Caco-2 (cell line): ENCODE results near the gene SYP. TPM values are rescaled to one million over a fixed set of nuclear protein-coding genes. Genes with fewer than 3 reads are reported as not detected.

ENCODE experiments used
- BruUV-seq: library from RNA; stranded (reverse); fragments of 400-500 nt; replicated peaks from 2 replicates; lab custom pipeline; 2021; lab: Mats Ljungman, UMichigan
- CTCF ChIA-PET: fragments of 300-600 bp; sonication (Branson Sonifier 250); formaldehyde crosslinking; loops from one replicate; lab custom pipeline; 2022; ENCODE audit warnings: antibody characterized with exemption; lab: Charles Lee
- POLR2A ChIA-PET: fragments of 300-600 bp; sonication (Branson Sonifier 250); formaldehyde crosslinking; loops from one replicate; lab custom pipeline; 2022; ENCODE audit warnings: antibody characterized with exemption; lab: Charles Lee
- DNase-seq, 2 experiments: peaks; one replicate each; pipeline versions ENCODE4 v3.0.0 to v3.0.0-alpha.2; 2020 to 2022
- H3K27me3 ChIP-seq: replicated peaks from 2 replicates; pipeline ENCODE4 v1.6.0; 2011; ENCODE audit warnings: low read length; ENCODE audit not compliant: control insufficient read depth, insufficient read depth
- H3K36me3 ChIP-seq: 2 replicates; pipeline ENCODE4 v1.5.1; 2011; ENCODE audit warnings: low read length; ENCODE audit not compliant: control insufficient read depth, insufficient read depth
- H3K4me1 ChIP-seq: fragments of 250-450 bp; sonication (Bioruptor Pico); 2 replicates; pipeline ENCODE4 v1.5.1; 2020; ENCODE audit warnings: mild to moderate bottlenecking
- H3K4me3 ChIP-seq: 2 replicates; pipeline ENCODE4 v1.5.1; 2011; ENCODE audit warnings: low read depth, mild to moderate bottlenecking, control low read depth, low read length
- H3K9me3 ChIP-seq: fragments of 250-450 bp; sonication (Bioruptor Pico); 2 replicates; pipeline ENCODE4 v1.5.1; 2020; ENCODE audit warnings: mild to moderate bottlenecking, moderate library complexity
- H3K27ac Mint-ChIP-seq: one replicate; pipeline ENCODE4 v1.8.0; 2022; ENCODE audit warnings: mixed read lengths; ENCODE audit not compliant: unreplicated experiment
- H3K27me3 Mint-ChIP-seq: one replicate; pipeline ENCODE4 v1.8.0; 2022; ENCODE audit warnings: mixed read lengths; ENCODE audit not compliant: insufficient read depth, unreplicated experiment
- H3K36me3 Mint-ChIP-seq: one replicate; pipeline ENCODE4 v1.8.0; 2022; ENCODE audit warnings: mild to moderate bottlenecking, mixed read lengths; ENCODE audit not compliant: insufficient read depth, unreplicated experiment
- H3K4me1 Mint-ChIP-seq: one replicate; pipeline ENCODE4 v1.8.0; 2022; ENCODE audit warnings: low read depth, mixed read lengths; ENCODE audit not compliant: unreplicated experiment
- H3K4me3 Mint-ChIP-seq: one replicate; pipeline ENCODE4 v1.8.0; 2022; ENCODE audit warnings: mild to moderate bottlenecking, moderate library complexity, mixed read lengths; ENCODE audit not compliant: unreplicated experiment
- H3K9me3 Mint-ChIP-seq: one replicate; pipeline ENCODE4 v1.8.0; 2022; ENCODE audit warnings: mixed read lengths; ENCODE audit not compliant: unreplicated experiment
- intact Hi-C: fragments of 100-400 bp; cut with micrococcal nuclease; formaldehyde crosslinking; loops from one replicate; pipeline ENCODE4 v1.10.0; 2022; ENCODE audit not compliant: unreplicated experiment
- total RNA-seq: library from RNA; stranded (reverse); gene quantifications from 2 replicates; pipeline ENCODE4 v1.2.3, GENCODE V29; 2022
- TF ChIP-seq, protein P1 (sequence below), 2 experiments: fragments of 200-600 bp in 1 of 2; IDR thresholded peaks; 1 replicate in 1 of 2; 2 replicates in 1 of 2; pipeline versions ENCODE4 v1.5.1 to v1.8.0; 2011 to 2022; ENCODE audit warnings: antibody characterized with exemption in 1 of 2, control low read depth in 1 of 2, inconsistent platforms in 1 of 2, low read depth in 1 of 2, low read length in 1 of 2, mild to moderate bottlenecking in 1 of 2, moderate library complexity in 1 of 2; ENCODE audit not compliant: insufficient read depth in 1 of 2, severe bottlenecking in 1 of 2, unreplicated experiment in 1 of 2

SYP gene
- total RNA-seq, 1 experiment from 2014 or later = 18.3 TPM

DNA sequence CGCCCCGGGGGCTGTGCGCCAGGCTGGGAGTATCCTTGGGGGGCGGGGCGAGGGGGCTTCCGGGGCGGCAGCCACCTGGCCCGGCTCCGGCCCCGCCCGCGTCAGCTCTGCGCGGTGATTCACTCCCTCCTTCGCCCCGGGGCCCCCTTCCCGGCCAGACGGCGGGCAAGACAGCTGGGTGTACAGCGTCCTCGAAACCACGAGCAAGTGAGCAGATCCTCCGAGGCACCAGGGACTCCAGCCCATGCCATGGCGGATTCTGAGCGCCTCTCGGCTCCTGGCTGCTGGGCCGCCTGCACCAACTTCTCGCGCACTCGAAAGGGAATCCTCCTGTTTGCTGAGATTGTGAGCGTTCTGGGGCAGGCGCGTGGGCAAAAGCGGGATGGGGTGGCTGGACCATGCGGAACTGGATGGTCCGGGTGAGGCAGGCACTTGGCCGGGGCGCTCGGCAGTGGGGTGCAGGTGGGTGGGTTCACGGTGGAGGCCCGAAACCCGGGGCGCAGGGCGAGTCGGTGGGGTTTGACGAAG lies 28.2 kb downstream of the SYP start, which contains the start of gene PLP2:
TSS of gene PLP2 (plus strand) at position 147 of the 528 bp plus-strand sequence. CDS start at position 250, 103 bp downstream.
- CTCF ChIA-PET = interaction anchor here (1.0 to 2.3 kb wide), 2 partner anchors 16 to 19 kb away, joined by 5 to 8 read pairs; no protein-coding TSS in a partner anchor

DNA sequence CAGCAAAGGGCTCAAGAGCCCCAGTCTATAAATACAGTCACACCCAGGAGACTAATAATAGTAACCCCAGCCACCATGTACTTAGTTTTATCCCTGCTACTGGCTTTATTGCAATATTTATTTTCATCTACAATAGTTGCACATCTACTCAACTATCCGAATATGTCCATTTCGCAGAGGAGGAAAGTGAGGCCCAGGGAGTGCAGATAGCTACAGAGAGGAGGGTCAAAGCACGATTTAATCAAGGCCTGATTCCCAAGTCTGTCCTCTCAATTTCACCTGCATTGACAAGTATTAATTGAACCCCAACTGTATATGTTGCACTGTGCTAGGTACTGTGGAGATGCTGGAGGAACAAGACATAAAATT lies 32.3 kb downstream of the SYP start:
- no peaks in the 10 kb centered on the region for H3K4me1 ChIP-seq
- no peaks in the 10 kb centered on the region for H3K27me3 ChIP-seq
- DNase-seq = no peak
- POLR2A ChIA-PET = no interaction called here
- TF ChIP-seq, protein P1, sequence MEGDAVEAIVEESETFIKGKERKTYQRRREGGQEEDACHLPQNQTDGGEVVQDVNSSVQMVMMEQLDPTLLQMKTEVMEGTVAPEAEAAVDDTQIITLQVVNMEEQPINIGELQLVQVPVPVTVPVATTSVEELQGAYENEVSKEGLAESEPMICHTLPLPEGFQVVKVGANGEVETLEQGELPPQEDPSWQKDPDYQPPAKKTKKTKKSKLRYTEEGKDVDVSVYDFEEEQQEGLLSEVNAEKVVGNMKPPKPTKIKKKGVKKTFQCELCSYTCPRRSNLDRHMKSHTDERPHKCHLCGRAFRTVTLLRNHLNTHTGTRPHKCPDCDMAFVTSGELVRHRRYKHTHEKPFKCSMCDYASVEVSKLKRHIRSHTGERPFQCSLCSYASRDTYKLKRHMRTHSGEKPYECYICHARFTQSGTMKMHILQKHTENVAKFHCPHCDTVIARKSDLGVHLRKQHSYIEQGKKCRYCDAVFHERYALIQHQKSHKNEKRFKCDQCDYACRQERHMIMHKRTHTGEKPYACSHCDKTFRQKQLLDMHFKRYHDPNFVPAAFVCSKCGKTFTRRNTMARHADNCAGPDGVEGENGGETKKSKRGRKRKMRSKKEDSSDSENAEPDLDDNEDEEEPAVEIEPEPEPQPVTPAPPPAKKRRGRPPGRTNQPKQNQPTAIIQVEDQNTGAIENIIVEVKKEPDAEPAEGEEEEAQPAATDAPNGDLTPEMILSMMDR (IDR thresholded peaks at IDR 0.05; ENCODE audit: insufficient read depth in 1 of 2, low read depth in 1 of 2, low read length in 1 of 2, severe bottlenecking in 1 of 2, unreplicated experiment in 1 of 2) = no peak
- H3K27me3 Mint-ChIP-seq = no peaks in the 10 kb centered on the region
- no peaks in the 10 kb centered on the region for H3K9me3 ChIP-seq
- H3K36me3 Mint-ChIP-seq = peaks cover 14% of the 10 kb centered on the region
- peaks cover 7% of the 10 kb centered on the region for H3K4me1 Mint-ChIP-seq
- BruUV-seq = no TSS peak
- CTCF ChIA-PET = no interaction called here
- H3K36me3 ChIP-seq = no peaks in the 10 kb centered on the region
- no peaks in the 10 kb centered on the region for H3K9me3 Mint-ChIP-seq
- H3K4me3 ChIP-seq = no peak overlapping the region
- intact Hi-C loops = no loop called here
- H3K27ac Mint-ChIP-seq = no peak overlapping the region
- no peak overlapping the region for H3K4me3 Mint-ChIP-seq

More for the DNA sequence above, 28.2 kb downstream of the SYP start, which contains the start of gene PLP2:
- no peaks in the 10 kb centered on the region for H3K9me3 ChIP-seq
- H3K27me3 ChIP-seq = no peaks in the 10 kb centered on the region
- TF ChIP-seq, protein P1 (IDR thresholded peaks at IDR 0.05; ENCODE audit: insufficient read depth in 1 of 2, low read depth in 1 of 2, low read length in 1 of 2, severe bottlenecking in 1 of 2, unreplicated experiment in 1 of 2) = no peak
- peak in 1 of 2 experiments; percentile 64 for DNase-seq
- H3K4me3 ChIP-seq = peak within 1 kb of the TSS; percentile 63
- Mint-ChIP-seq H3K9me3 (no peaks in the 10 kb centered on the region), H3K27me3 (no peaks in the 10 kb centered on the region), H3K4me1 (peaks cover 14% of the 10 kb centered on the region), H3K36me3 (peaks cover 10% of the 10 kb centered on the region), H3K4me3 (peak within 1 kb of the TSS; percentile 86), H3K27ac (no peak within 1 kb of the TSS)
- POLR2A ChIA-PET = interaction anchor here (0.6 to 2.1 kb wide), 2 partner anchors 19 to 214 kb away, joined by 4 to 7 read pairs; no protein-coding TSS in a partner anchor
- H3K4me1 ChIP-seq = no peaks in the 10 kb centered on the region
- intact Hi-C loops = loop anchor here (10.0 kb wide), 1 partner anchor 63 kb away; the partner anchor contains the start of genes CACNA1F and CCDC22
- no TSS peak for BruUV-seq
- no peaks in the 10 kb centered on the region for H3K36me3 ChIP-seq

DNA sequence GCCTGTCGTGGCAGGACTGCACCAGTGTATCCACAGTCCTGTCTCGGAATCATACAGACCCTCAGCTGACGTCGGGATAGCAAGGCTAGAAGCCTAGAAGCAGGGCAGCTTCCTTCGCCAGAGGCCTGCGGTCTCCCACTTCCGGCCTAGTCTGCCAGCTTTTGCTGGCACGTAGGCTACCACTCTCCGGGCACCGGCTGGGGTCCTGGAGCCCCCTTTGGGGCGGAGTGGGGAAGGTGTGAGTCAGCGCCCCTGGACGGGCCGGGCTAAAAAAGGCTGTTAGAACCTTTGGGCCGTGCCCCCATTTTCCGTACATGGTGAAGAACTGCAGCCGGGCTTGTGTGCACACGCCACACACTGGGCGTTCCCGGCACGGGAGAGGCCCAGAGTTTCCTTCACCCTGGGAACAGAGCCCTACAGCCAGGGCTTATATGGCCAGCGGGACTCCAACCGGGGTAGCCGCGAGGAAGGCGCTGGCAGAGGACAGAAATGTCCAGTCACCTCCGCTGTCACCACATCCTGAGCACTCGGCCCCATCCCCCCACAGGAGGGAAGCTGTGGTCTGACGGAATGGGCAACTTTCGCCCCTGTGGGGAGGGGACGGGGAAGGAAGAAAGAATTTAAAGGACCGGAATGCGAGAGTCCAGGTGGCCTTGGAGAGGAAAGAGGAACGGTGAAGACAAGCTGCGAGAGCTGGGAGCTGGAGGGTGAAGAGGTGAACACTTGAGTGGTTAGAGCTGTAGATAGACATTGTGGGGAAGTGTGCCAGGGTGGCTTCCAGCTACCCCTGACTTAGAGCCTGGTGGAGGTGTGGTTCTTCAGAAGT lies 32.9 kb downstream of the SYP start:
- H3K36me3 ChIP-seq = no peaks in the 10 kb centered on the region
- CTCF ChIA-PET = no interaction called here
- H3K4me3 ChIP-seq = no peak overlapping the region
- peaks cover 7% of the 10 kb centered on the region for H3K4me1 Mint-ChIP-seq
- DNase-seq = no peak
- no peak overlapping the region for H3K27ac Mint-ChIP-seq
- no peaks in the 10 kb centered on the region for H3K4me1 ChIP-seq
- no peaks in the 10 kb centered on the region for H3K27me3 Mint-ChIP-seq
- H3K27me3 ChIP-seq = no peaks in the 10 kb centered on the region
- H3K9me3 ChIP-seq = no peaks in the 10 kb centered on the region
- POLR2A ChIA-PET = no interaction called here
- H3K9me3 Mint-ChIP-seq = no peaks in the 10 kb centered on the region
- H3K4me3 Mint-ChIP-seq = no peak overlapping the region
- BruUV-seq = no TSS peak
- intact Hi-C loops = no loop called here
- H3K36me3 Mint-ChIP-seq = peaks cover 14% of the 10 kb centered on the region
- TF ChIP-seq, protein P1 (IDR thresholded peaks at IDR 0.05; ENCODE audit: insufficient read depth in 1 of 2, low read depth in 1 of 2, low read length in 1 of 2, severe bottlenecking in 1 of 2, unreplicated experiment in 1 of 2) = no peak
